Fibroblast of the aortic adventitia (primary cell): Measurements from ENCODE around the gene TRDN. TPM values are rescaled to one million over a fixed set of nuclear protein-coding genes. Genes with fewer than 3 reads are reported as not detected.
A peak's percentile ranks its signal among the peaks of the same experiment; 100 is the strongest.

ENCODE experiments used
- DNase-seq: peaks from one replicate; pipeline ENCODE4 v3.0.0-alpha.2; 2010; ENCODE audit warnings: low read depth
- H3K4me3 ChIP-seq: 2 replicates; pipeline ENCODE4 v1.5.1; 2011; ENCODE audit warnings: low read depth, mild to moderate bottlenecking, control low read depth, low read length, moderate library complexity
- total RNA-seq: library from RNA; depleted of rRNA; stranded (reverse); fragments of >200 nt; gene quantifications from 2 replicates; pipeline ENCODE4 v1.2.3, GENCODE V29; 2012; ENCODE audit warnings: low replicate concordance
- TF ChIP-seq, protein P1 (sequence below): IDR thresholded peaks from 2 replicates; pipeline ENCODE4 v1.5.1; 2011; ENCODE audit warnings: mild to moderate bottlenecking, low read length, control low read depth, inconsistent platforms; ENCODE audit not compliant: insufficient read depth

TRDN gene
- total RNA-seq, 1 donor: under 0.01 TPM

GRCh38 chr6:123515715-123516114 is 121.0 kb downstream of the TRDN start:
- TF ChIP-seq, protein P1, sequence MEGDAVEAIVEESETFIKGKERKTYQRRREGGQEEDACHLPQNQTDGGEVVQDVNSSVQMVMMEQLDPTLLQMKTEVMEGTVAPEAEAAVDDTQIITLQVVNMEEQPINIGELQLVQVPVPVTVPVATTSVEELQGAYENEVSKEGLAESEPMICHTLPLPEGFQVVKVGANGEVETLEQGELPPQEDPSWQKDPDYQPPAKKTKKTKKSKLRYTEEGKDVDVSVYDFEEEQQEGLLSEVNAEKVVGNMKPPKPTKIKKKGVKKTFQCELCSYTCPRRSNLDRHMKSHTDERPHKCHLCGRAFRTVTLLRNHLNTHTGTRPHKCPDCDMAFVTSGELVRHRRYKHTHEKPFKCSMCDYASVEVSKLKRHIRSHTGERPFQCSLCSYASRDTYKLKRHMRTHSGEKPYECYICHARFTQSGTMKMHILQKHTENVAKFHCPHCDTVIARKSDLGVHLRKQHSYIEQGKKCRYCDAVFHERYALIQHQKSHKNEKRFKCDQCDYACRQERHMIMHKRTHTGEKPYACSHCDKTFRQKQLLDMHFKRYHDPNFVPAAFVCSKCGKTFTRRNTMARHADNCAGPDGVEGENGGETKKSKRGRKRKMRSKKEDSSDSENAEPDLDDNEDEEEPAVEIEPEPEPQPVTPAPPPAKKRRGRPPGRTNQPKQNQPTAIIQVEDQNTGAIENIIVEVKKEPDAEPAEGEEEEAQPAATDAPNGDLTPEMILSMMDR: no peak
- peak; percentile 83 for DNase-seq
- H3K4me3 ChIP-seq: no peak overlapping the region

DNA sequence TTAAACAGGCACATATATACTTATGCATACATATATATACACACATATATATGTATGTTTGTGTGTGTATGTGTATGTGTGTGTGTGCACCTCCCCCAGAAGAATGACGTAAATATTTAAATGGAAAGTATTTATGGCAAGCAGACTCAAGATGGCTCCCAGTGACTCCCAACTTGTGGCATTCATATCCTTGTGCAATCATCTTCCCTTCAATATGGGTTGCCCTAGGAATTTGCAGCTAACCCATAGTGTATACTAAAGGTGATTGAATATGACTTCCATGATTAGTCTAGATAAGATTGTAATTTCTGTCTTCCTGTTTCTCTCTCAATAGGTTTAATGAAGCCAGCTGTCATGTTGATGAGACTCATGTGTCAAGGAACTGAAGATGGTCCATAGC is 127.6 kb downstream of the TRDN start:
- DNase-seq: no peak
- TF ChIP-seq, protein P1: no peak
- no peak overlapping the region for H3K4me3 ChIP-seq

DNA sequence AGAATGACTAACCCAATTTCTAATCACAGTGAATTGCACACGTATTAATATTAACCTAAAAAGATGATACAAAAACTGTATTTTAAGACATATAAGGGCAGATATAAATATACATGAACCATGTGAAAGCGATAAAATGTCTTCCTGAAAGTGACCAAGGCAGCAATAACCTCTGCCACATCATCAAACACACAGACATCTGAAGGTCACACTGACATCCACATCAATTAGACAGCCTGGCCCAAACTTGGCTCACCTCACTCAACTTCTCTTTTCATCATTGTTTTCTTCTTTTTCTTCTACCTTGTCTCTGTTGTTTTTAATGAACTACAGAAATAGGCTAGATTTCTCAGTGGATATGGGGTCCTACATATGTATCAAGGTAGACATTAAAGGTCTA is 128.5 kb downstream of the TRDN start:
- TF ChIP-seq, protein P1: no peak
- DNase-seq: no peak
- H3K4me3 ChIP-seq: no peak overlapping the region

DNA sequence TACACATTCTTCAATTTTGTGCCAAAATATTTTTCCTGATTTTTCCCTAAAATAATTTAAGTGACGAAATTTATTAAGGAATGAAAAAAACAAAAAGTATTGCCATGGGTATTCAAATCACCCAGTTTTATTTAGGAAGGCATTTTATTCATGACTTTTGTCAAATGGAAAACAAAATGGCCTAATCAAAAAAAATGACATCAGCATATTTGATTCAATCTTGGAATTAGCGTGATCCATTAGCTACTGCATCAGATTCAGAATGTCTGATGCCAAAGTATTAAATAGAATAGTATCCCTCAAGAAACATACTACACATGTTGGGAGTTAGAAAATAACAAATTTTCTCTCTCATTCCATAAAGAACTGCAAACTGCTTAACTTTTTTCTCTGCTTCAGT is 129.2 kb downstream of the TRDN start:
- TF ChIP-seq, protein P1: no peak
- no peak overlapping the region for H3K4me3 ChIP-seq
- DNase-seq: no peak

DNA sequence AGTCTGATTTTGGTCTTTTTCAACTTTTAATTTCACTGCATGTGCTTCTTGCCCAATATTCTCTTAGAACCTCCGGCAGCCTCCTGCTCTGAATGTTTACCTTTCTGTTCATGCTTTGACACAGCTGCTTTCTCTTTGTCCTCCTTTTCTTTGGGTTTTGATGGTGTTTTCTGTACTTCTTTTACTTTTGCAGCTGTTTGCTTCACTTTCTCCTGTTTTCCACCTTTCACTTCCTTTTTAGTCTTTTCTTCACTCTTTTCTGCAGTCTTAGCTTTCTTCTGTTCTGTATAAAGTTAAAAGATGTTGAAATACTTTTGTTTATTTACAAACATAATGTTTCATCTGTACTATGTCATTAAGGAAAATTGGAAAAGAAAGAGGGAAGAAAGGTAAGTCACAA is 133.1 kb downstream of the TRDN start:
- TF ChIP-seq, protein P1: no peak
- no peak overlapping the region for H3K4me3 ChIP-seq
- no peak for DNase-seq

GRCh38 chr6:123497025-123497424 is 139.7 kb downstream of the TRDN start:
- DNase-seq: no peak
- TF ChIP-seq, protein P1: no peak
- H3K4me3 ChIP-seq: no peak overlapping the region

GRCh38 chr6:123489589-123489988 is 147.2 kb downstream of the TRDN start:
- H3K4me3 ChIP-seq: no peak overlapping the region
- peak; percentile 61 for DNase-seq
- TF ChIP-seq, protein P1: no peak
